Measurements from ENCODE around the gene SFXN5. TPM values are rescaled to one million over a fixed set of nuclear protein-coding genes. Genes with fewer than 3 reads are reported as not detected.

Gene SFXN5
- total RNA-seq, 2 experiments from 2014 or later, result 11.9 to 13.3 TPM

DNA sequence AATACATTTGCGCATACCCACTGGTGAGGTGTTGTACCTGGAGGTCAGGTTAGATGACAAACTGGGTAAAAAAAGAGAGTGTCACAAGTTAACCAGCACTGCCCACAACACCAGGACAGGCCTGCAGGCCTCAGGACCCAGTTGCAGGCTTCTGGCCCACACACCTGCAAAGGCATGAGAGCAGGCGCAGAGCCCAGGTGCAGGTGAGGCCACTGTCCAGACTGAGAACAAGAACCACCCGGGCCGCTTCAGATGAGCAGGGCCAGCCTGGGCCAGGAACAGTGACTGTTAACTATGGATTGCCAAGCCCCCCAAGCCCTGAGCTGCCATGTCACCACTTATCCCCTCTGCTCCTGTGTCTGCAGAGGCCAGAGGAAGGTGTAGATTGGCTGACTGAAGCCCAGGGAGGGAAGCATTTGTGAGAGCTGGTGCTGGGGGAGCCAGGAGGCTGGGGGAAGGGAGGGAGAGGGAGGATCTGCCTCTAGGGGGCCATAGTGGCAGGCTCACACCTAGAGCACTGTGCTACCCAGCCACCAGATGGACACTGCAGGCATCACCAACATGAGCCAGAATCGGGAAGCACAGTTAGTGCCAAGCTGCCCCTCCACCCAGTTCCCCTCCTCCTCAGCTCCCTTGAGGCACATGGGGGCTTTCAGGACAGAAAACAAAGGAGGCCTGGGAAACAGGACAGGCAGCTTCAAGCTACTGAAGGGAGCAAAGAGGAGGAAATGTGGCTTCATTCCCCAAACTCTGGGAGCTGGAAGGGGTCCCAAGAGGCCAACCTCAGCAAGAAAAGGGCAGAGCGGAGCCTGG is 35.4 kb downstream of the SFXN5 start:
- H3K9me3 Mint-ChIP-seq, result no peaks in the 10 kb centered on the region
- H3K36me3 Mint-ChIP-seq, result no peaks in the 10 kb centered on the region
- no peak for ATAC-seq (ENCODE audit: low read depth)
- POLR2A ChIA-PET, result no interaction called here
- H3K4me1 Mint-ChIP-seq, result no peaks in the 10 kb centered on the region
- H3K27ac Mint-ChIP-seq, result no peak overlapping the region
- no peaks in the 10 kb centered on the region for H3K27me3 Mint-ChIP-seq
- no peak for DNase-seq
- H3K4me3 Mint-ChIP-seq, result no peak overlapping the region

DNA sequence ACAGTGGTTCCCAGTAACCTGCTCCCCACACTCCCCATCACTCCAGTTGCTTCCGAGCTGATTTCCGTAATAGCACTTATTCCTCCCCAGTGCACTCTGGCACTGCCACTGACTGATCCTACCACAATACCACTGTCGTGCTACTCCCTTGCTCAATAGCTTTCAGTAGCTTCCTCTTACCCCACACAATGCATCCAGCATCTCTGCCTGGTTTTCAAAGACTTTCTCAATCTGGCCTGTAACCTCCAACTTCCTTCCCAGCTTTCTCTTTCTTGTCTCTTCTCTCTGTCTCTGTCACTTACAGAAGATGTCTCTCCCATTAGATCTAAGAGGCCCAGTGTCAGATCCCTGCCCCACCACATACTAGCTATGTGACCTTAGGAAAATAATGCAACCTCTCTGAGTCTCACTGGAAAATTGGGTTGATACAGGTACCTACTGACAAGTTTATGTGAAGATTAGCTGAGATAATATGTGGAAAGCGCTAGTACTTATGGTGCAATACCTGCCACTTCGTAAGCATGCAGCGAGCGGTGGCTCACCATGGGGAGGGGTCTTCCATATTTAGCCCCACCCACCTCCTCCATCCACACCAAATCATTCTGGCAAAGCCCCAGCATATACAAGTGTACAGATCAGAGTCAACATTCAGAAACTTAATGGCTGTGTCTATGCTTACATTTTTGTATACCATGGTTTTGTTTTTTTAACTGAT is 36.7 kb downstream of the SFXN5 start:
- Mint-ChIP-seq H3K36me3 (no peaks in the 10 kb centered on the region), H3K4me3 (no peak overlapping the region), H3K27ac (no peak overlapping the region), H3K27me3 (no peaks in the 10 kb centered on the region), H3K4me1 (no peaks in the 10 kb centered on the region), H3K9me3 (no peaks in the 10 kb centered on the region)
- POLR2A ChIA-PET, result no interaction called here
- ATAC-seq (ENCODE audit: low read depth) (no peak), DNase-seq (no peak)

DNA sequence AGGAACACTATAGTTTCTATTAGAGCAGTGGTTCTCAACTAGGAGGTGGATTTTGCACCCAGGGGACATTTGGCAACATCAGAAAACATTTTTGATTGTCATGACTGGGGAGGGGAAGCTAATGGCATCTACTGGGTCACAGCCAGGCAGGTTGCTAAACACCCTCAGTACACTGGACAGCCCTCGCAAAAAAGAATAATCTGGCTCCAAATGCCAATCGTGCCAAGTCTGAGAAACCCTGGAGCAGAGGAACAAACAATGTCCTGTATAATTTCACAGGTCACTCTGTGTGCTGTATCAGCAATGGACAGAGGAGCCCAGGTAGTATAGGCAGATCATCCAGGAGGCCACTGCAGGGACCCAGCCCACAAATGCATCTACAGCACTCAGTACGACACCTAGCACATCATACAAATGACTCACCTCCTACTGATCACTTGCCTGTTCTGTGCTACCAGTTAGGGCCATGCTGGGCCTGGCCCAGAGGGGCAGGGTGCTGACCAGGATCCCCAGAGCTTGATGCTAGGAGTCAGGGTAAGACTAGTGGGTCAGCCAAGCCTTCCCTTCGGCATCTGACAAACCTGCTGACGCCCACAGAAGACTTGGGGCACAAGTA is 37.6 kb downstream of the SFXN5 start:
- Mint-ChIP-seq H3K4me3 (no peak overlapping the region), H3K27me3 (no peaks in the 10 kb centered on the region), H3K27ac (no peak overlapping the region), H3K36me3 (no peaks in the 10 kb centered on the region), H3K9me3 (no peaks in the 10 kb centered on the region), H3K4me1 (no peaks in the 10 kb centered on the region)
- DNase-seq, result no peak
- no peak for ATAC-seq (ENCODE audit: low read depth)
- POLR2A ChIA-PET, result no interaction called here

DNA sequence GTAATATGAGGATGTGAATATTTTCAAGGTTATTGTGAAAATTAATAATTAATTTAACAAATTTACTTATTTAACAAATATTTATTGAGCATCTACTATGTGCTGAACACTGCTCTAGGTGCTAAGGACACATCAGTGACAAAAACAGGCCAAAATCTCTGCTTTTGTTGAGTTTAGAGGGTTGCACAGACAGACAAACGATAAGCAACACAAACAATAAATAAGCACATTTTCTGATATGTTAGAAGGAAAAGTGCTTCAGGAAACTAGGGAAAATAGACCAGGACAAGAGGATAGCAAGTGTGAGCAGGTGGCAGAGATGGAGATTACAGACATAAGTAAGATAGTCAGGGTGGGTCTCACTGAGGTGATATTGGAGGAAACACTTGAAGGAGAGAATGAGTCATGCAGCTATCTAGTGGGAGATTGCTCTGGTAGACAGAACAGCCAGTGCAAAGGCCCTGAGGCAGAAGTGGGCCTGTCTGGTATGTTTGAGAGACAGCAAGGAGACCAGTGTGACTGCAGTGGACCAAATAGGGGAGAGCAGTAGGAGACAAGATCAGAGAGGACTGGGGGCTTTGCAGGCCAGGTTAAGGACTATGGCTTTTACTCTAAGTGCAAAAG is 38.3 kb downstream of the SFXN5 start:
- POLR2A ChIA-PET, result no interaction called here
- Mint-ChIP-seq H3K36me3 (no peaks in the 10 kb centered on the region), H3K27ac (no peak overlapping the region), H3K27me3 (no peaks in the 10 kb centered on the region), H3K9me3 (no peaks in the 10 kb centered on the region), H3K4me1 (no peaks in the 10 kb centered on the region), H3K4me3 (no peak overlapping the region)
- ATAC-seq (ENCODE audit: low read depth) (no peak), DNase-seq (no peak)

DNA sequence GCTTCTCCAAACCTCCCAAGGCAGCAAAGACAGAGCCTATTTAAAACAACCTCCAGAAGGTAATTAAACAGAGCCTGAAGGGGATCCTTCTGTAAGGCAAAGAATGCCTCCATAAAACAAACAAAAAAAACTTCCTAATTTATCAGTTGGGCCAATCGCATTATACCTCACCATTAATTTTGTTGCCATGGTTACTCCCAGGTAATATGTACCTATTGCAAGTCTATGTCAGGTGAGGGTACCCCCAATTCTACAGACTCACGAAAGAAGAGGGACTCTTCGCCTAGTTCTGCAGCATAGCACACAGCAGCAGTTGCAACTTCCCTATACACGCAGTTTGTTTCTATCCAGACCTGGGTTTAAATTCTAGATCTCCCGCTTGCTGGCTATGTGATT is 38.8 kb downstream of the SFXN5 start:
- no peak overlapping the region for H3K27ac Mint-ChIP-seq
- POLR2A ChIA-PET, result interaction anchor here (1.1 kb wide), 1 partner anchor 13 kb away, joined by 3 read pairs; no protein-coding TSS in a partner anchor
- ATAC-seq (ENCODE audit: low read depth) (no peak), DNase-seq (no peak)
- H3K27me3 Mint-ChIP-seq, result no peaks in the 10 kb centered on the region
- no peaks in the 10 kb centered on the region for H3K9me3 Mint-ChIP-seq
- no peaks in the 10 kb centered on the region for H3K4me1 Mint-ChIP-seq
- H3K4me3 Mint-ChIP-seq, result no peak overlapping the region
- no peaks in the 10 kb centered on the region for H3K36me3 Mint-ChIP-seq

DNA sequence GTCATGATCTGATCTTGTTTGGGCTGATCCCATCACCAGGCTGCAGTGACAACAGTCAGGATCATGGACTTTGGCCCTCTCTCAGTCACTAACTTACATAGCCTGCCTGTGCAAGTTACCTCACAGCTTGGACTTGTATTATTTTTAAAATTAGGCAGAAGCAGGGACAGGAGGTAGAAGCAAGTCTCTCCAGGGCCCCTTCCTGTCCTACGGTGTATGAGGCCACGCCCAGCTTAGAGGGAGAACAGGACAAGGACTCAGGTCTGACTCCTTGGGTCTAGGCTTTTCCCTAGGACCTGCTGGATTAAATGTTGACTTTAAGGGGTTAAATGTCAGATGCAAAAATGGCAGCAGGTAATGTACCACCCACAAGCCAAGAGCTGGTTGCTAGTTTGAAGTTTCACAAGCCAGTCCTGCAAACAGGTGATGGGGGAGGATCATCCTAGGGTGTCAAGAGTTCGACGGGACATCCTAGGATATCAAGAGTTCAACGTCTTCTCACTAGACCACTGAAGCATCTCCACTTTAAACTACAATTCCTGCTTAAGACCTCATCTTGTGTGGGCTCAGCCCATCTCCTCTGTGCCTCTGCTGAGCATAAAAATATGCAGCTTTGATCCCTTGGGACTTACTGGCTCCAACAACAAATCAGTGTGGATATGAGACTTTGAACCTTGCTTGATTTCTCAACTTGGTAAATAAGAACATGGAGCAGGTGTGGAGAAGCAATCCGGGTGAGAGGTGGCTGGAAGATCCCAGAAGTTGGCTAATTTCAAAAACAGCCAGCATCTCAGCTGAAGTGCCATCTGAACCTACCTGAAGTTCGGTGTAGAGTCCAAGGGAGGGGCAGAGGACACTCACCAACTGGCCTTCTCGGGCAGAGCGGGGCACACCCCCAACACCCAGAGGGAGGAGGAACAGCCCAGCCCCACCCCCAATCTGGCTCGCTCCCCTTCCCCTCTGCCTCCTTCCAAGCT is 39.5 kb downstream of the SFXN5 start:
- ATAC-seq (ENCODE audit: low read depth), result no peak
- Mint-ChIP-seq H3K4me3 (no peak overlapping the region), H3K27me3 (no peaks in the 10 kb centered on the region), H3K4me1 (no peaks in the 10 kb centered on the region), H3K27ac (no peak overlapping the region), H3K9me3 (no peaks in the 10 kb centered on the region), H3K36me3 (no peaks in the 10 kb centered on the region)
- no peak for DNase-seq
- POLR2A ChIA-PET, result interaction anchor here (1.1 kb wide), 1 partner anchor 14 kb away, joined by 3 read pairs; no protein-coding TSS in a partner anchor

DNA sequence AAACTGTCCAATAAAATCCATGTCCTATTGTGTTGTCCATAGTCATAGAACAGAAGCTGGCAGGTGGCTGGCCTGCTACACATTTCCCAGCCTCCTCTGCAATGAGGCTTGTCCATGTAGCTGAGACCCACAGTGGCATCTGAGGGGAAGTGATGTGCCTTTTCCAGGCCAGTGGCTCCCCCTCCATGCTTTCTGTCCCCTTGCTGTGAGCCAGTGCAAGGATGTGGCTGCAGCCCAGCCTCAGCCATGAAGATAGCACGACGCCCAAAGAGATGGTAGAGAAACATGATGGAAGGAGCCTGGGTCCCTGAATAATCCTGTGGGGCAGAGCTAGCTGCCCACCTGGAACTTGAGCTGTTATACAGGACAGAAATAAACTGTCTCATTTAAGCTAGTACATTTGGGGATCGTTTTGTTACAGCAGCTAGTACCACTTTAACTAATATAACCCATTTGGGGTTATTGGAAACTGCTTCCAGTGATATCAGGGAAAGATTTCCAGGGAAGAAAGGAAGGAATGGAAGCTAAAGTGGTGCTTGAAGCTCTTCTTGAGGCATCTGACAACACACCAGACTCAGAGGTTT is 40.3 kb downstream of the SFXN5 start:
- POLR2A ChIA-PET, result no interaction called here
- ATAC-seq (ENCODE audit: low read depth) (no peak), DNase-seq (no peak)

DNA sequence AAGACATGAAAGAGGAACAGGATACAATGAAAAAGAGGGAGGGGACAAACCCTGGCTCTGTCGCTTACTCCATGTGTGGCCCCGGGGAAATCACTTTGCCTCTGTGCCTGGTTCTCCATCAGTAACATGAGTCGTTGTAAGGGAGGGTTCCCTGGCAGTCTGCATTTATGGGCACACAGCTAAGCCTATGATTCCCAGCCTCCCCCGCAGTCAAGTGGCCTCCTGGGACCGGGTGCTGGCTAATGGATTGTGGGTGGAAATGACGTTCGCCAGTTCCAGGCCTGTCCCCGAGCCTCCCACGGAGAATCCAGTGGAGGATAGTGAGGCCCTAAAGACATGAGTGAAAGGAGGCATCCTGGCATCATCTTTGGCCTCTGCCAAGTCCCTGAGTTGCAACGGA is 42.7 kb downstream of the SFXN5 start:
- ATAC-seq (ENCODE audit: low read depth) (no peak), DNase-seq (no peak)
- H3K4me1 Mint-ChIP-seq, result no peaks in the 10 kb centered on the region
- H3K36me3 Mint-ChIP-seq, result no peaks in the 10 kb centered on the region
- H3K27me3 Mint-ChIP-seq, result no peaks in the 10 kb centered on the region
- no peaks in the 10 kb centered on the region for H3K9me3 Mint-ChIP-seq
- POLR2A ChIA-PET, result no interaction called here
- no peak overlapping the region for H3K4me3 Mint-ChIP-seq
- H3K27ac Mint-ChIP-seq, result no peak overlapping the region

More for the DNA sequence above, 40.3 kb downstream of the SFXN5 start:
- Mint-ChIP-seq H3K27me3 (no peaks in the 10 kb centered on the region), H3K4me3 (no peak overlapping the region), H3K4me1 (no peaks in the 10 kb centered on the region), H3K9me3 (no peaks in the 10 kb centered on the region), H3K36me3 (no peaks in the 10 kb centered on the region), H3K27ac (no peak overlapping the region)

DNA sequence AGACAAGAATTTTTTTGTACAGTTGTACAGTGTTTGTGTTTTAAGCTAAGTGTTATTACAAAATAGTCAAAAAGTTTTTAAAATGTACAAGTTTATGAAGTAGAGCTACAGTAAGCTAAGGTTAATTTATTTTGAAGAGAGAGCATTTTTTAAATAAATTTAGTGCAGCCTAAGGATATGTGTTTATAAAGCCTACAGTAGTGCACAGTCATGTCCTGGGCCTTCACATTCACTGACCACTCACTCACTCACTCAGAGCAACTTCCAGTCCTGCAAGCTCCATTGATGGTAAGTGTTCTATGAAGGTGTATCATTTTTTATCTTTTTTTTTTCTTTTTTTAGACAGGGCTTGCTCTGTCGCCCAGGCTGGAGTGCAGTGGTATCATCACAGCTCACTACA is 44.2 kb downstream of the SFXN5 start:
- Mint-ChIP-seq H3K4me1 (no peaks in the 10 kb centered on the region), H3K27me3 (no peaks in the 10 kb centered on the region), H3K27ac (no peak overlapping the region), H3K36me3 (no peaks in the 10 kb centered on the region), H3K9me3 (no peaks in the 10 kb centered on the region), H3K4me3 (no peak overlapping the region)
- no peak for DNase-seq
- no peak for ATAC-seq (ENCODE audit: low read depth)
- POLR2A ChIA-PET, result no interaction called here

DNA sequence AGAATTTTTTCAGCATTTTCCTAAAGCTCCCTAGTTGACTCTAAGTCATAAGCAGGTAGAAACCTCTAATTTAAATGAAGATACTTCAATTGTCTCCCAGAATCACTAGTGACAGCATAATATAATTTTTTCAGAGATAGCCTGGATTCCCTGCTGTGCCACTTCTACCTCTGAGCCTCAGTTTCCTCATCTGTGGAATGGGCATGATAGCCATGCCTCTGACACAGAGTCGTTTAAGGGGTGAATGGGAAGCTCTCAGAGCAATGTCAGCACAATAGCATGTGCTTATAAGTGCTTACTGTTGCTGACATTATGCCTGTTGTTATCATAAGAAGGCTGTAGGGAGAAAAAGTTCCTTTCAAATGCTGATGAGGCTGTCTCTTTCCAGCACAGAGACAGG is 48.0 kb downstream of the SFXN5 start:
- H3K4me1 Mint-ChIP-seq, result no peaks in the 10 kb centered on the region
- POLR2A ChIA-PET, result no interaction called here
- H3K27me3 Mint-ChIP-seq, result no peaks in the 10 kb centered on the region
- ATAC-seq (ENCODE audit: low read depth) (no peak), DNase-seq (no peak)
- H3K36me3 Mint-ChIP-seq, result no peaks in the 10 kb centered on the region
- no peaks in the 10 kb centered on the region for H3K9me3 Mint-ChIP-seq
- no peak overlapping the region for H3K4me3 Mint-ChIP-seq
- no peak overlapping the region for H3K27ac Mint-ChIP-seq

DNA sequence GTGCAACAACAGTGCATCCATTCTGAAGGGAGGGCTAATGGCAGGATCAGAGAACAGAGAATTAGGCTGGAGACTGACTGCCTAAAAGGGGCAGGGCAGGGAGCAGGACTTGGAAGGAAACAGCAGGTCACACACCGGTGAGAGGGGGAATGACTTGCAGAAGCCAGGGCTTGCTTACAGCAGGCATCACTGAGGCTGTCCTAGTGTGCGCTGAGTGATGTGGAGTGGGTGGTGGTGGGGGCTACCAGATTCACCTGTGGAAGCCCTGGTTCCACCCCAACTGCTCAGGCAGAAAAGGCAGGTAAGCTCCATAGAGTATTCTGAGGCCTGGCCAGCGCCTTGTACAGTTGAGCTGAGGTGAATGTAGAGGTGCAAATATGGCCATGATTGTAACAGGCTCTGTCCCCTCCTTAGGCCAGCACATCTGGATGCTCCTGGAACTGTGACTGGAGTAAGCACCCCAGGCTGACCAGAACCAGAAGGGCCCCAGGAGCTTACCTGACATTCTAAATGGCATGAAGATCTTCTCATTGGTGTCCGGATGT is 49.4 kb downstream of the SFXN5 start:
- Mint-ChIP-seq H3K27ac (no peak overlapping the region), H3K27me3 (no peaks in the 10 kb centered on the region), H3K36me3 (no peaks in the 10 kb centered on the region), H3K4me1 (no peaks in the 10 kb centered on the region), H3K4me3 (no peak overlapping the region), H3K9me3 (no peaks in the 10 kb centered on the region)
- ATAC-seq (ENCODE audit: low read depth), result no peak
- no peak for DNase-seq
- POLR2A ChIA-PET, result no interaction called here

DNA sequence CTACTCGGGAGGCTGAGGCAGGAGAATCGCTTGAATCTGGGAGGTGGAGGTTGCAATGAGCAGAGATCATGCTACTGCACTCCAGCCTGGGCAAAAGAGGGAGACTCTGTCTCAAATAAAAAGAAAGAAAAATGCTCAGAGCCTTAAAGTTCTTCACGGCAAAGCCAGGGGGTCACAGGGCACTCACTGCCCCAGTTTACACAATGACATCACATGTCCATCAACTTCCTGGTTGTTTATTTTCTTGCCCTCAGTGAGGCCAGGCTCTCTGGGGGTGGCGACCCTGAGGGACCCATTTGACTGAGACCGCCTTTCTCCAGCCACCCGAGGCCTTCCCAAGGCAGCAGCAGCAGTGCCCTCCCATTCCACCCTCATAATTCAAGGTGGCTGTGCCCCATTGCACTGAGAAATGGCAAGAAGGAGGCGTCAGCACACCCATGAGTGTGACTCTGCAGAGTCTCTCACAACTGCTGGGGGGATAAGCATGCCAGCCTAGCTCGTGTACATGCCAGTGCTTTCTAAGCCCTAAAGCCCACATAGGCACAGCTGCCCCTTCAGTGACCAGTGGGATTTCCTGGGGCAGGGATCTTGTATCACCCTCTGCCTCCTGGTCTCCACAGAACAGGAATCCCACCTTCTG is 50.0 kb downstream of the SFXN5 start:
- H3K27me3 Mint-ChIP-seq, result no peaks in the 10 kb centered on the region
- no peaks in the 10 kb centered on the region for H3K9me3 Mint-ChIP-seq
- no peak for ATAC-seq (ENCODE audit: low read depth)
- no peak for DNase-seq
- no peaks in the 10 kb centered on the region for H3K36me3 Mint-ChIP-seq
- no peaks in the 10 kb centered on the region for H3K4me1 Mint-ChIP-seq
- H3K27ac Mint-ChIP-seq, result no peak overlapping the region
- H3K4me3 Mint-ChIP-seq, result no peak overlapping the region
- POLR2A ChIA-PET, result no interaction called here
